HL-60 (cell line): Measurements from ENCODE around the gene MAGEB3.

ENCODE experiments used
- DNase-seq, 2 experiments: peaks; one replicate each; pipeline ENCODE4 v3.0.0-alpha.2; 2010 to 2020; ENCODE audit warnings: low read depth in 1 of 2, low spot score in 1 of 2
- H3K27ac ChIP-seq: fragments of 250-450 bp; sonication (Bioruptor Pico); replicated peaks from 2 replicates; pipeline ENCODE4 v1.5.1; 2020; ENCODE audit warnings: mild to moderate bottlenecking, moderate library complexity
- H3K27me3 ChIP-seq: fragments of 250-450 bp; sonication (Bioruptor Pico); 2 replicates; pipeline ENCODE4 v1.5.1; 2021; ENCODE audit warnings: mild to moderate bottlenecking, moderate library complexity; ENCODE audit not compliant: insufficient read depth, poor library complexity, severe bottlenecking
- H3K4me3 ChIP-seq: replicated peaks from 2 replicates; pipeline ENCODE4 v1.5.1; 2011; ENCODE audit warnings: mild to moderate bottlenecking, control low read depth, low read length; ENCODE audit not compliant: insufficient read depth
- GABPA ChIP-seq: IDR thresholded peaks from 2 replicates; pipeline ENCODE4 v1.6.1; 2012; ENCODE audit warnings: low read depth
- POLR2AphosphoS5 ChIP-seq: IDR thresholded peaks from 2 replicates; pipeline ENCODE4 v1.6.1; 2012; ENCODE audit warnings: low read depth
- SPI1 ChIP-seq: IDR thresholded peaks from 2 replicates; pipeline ENCODE4 v1.6.1; 2012; ENCODE audit warnings: low read depth, mild to moderate bottlenecking, borderline replicate concordance
- TF ChIP-seq, protein P1 (sequence below): IDR thresholded peaks from 2 replicates; pipeline ENCODE4 v1.6.1; 2012; ENCODE audit warnings: low read depth; ENCODE audit not compliant: insufficient replicate concordance
- TF ChIP-seq, protein P2 (sequence below): IDR thresholded peaks from one replicate; pipeline ENCODE4 v1.5.1; 2011; ENCODE audit warnings: low read length, control low read depth, inconsistent platforms; ENCODE audit not compliant: insufficient read depth

MAGEB3 gene

DNA sequence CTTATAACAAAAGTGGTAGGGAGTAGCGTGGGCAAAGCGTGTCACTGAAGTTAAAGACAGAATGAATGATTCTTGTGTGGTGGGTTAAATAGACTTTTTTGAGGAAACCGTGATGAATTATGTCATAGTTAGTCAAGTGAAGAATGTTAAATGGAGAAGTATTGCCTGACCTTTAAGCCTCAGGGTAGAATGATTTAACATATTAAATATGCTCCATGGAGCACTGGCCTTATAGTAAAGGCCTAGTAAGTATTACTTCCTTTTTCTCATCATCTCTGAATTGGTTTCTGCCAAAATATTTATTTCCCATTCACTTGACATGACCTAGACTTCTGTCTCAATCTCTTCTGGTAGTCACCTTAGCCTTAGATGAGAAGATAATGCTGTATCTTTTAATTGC, 40.2 kb downstream of the MAGEB3 start:
- H3K27me3 ChIP-seq = peaks cover 2% of the 10 kb centered on the region
- DNase-seq = no peak

DNA sequence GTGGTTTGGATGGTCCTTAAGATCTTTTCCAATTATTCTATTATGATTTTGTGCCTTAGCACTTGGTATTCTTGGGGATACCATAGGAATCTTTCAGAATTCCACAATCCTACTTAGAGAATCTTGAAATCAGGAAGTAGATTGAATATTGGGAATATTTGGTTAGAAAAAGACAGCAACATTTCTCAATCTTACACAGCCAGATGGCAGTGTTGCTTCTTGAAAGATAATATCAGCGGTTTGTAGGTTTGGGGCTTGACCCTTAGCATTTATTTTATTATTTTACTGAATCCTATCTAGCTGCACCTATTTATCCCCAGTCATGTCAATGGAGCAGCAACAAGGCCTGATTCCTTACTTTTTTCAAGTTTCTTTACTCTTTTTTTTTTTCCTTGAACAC, 45.0 kb downstream of the MAGEB3 start:
- H3K27ac ChIP-seq = no peak overlapping the region
- no peak overlapping the region for H3K4me3 ChIP-seq
- peaks cover 2% of the 10 kb centered on the region for H3K27me3 ChIP-seq
- DNase-seq = no peak
- TF ChIP-seq, protein P1, sequence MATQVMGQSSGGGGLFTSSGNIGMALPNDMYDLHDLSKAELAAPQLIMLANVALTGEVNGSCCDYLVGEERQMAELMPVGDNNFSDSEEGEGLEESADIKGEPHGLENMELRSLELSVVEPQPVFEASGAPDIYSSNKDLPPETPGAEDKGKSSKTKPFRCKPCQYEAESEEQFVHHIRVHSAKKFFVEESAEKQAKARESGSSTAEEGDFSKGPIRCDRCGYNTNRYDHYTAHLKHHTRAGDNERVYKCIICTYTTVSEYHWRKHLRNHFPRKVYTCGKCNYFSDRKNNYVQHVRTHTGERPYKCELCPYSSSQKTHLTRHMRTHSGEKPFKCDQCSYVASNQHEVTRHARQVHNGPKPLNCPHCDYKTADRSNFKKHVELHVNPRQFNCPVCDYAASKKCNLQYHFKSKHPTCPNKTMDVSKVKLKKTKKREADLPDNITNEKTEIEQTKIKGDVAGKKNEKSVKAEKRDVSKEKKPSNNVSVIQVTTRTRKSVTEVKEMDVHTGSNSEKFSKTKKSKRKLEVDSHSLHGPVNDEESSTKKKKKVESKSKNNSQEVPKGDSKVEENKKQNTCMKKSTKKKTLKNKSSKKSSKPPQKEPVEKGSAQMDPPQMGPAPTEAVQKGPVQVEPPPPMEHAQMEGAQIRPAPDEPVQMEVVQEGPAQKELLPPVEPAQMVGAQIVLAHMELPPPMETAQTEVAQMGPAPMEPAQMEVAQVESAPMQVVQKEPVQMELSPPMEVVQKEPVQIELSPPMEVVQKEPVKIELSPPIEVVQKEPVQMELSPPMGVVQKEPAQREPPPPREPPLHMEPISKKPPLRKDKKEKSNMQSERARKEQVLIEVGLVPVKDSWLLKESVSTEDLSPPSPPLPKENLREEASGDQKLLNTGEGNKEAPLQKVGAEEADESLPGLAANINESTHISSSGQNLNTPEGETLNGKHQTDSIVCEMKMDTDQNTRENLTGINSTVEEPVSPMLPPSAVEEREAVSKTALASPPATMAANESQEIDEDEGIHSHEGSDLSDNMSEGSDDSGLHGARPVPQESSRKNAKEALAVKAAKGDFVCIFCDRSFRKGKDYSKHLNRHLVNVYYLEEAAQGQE = no peak
- TF ChIP-seq, protein P2, sequence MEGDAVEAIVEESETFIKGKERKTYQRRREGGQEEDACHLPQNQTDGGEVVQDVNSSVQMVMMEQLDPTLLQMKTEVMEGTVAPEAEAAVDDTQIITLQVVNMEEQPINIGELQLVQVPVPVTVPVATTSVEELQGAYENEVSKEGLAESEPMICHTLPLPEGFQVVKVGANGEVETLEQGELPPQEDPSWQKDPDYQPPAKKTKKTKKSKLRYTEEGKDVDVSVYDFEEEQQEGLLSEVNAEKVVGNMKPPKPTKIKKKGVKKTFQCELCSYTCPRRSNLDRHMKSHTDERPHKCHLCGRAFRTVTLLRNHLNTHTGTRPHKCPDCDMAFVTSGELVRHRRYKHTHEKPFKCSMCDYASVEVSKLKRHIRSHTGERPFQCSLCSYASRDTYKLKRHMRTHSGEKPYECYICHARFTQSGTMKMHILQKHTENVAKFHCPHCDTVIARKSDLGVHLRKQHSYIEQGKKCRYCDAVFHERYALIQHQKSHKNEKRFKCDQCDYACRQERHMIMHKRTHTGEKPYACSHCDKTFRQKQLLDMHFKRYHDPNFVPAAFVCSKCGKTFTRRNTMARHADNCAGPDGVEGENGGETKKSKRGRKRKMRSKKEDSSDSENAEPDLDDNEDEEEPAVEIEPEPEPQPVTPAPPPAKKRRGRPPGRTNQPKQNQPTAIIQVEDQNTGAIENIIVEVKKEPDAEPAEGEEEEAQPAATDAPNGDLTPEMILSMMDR = no peak
- TF ChIP-seq POLR2AphosphoS5 (no peak), GABPA (no peak), SPI1 (no peak)

More for the DNA sequence above, 40.2 kb downstream of the MAGEB3 start:
- TF ChIP-seq SPI1 (no peak), GABPA (no peak), POLR2AphosphoS5 (no peak)
- TF ChIP-seq, protein P1 = no peak
- TF ChIP-seq, protein P2 = no peak
- Histone ChIP-seq H3K4me3 (no peak overlapping the region), H3K27ac (no peak overlapping the region)

DNA sequence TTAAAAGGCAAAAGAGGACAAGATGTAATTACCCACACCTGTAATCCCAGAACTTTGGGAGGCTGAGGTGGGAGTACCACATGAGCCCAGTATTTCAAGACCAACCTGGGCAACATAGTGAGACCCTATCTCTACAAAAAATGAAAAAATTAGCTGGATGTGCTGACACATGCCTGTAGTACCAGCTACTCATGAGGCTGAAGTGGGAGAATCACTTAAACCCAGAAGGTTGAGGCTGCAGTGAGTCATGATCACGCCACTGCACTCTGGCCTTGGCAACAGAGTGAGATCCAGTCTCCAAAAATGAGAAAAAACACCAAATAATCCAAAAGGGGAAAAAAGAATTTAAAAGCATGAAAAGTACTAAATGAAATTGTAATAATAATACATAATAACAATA, 47.9 kb downstream of the MAGEB3 start:
- Histone ChIP-seq H3K27me3 (peaks cover 2% of the 10 kb centered on the region), H3K27ac (no peak overlapping the region), H3K4me3 (no peak overlapping the region)
- no peak for DNase-seq
- TF ChIP-seq, protein P1 = no peak
- TF ChIP-seq GABPA = no peak
- TF ChIP-seq SPI1 = no peak
- TF ChIP-seq, protein P2 = no peak
- no peak for TF ChIP-seq POLR2AphosphoS5
